K562 (cell line): ENCODE results near the gene ABCG2. TPM values are rescaled to one million over a fixed set of nuclear protein-coding genes. Genes with fewer than 3 reads are reported as not detected.

ENCODE experiments used
- ATAC-seq: fragments of 200-7000 bp; cut with Tn5 transposase; 3 replicates; pipeline ENCODE4 v1.9.1; 2020; ENCODE audit warnings: moderate library complexity
- Bru-seq: library from RNA; stranded (reverse); fragments of 400-500 nt; gene quantifications from one replicate; lab custom pipeline; 2021; lab: Mats Ljungman, UMichigan
- BruChase-seq, 2 experiments: library from RNA; stranded (reverse); fragments of 400-500 nt; gene quantifications; one replicate each; lab custom pipeline; 2021; lab: Mats Ljungman, UMichigan
- BruUV-seq: library from RNA; stranded (reverse); fragments of 400-500 nt; replicated peaks from 2 replicates; lab custom pipeline; 2021; lab: Mats Ljungman, UMichigan
- CTCF ChIA-PET: fragments of 300-600 bp; formaldehyde crosslinking; extraction: SDS; loops from one replicate; lab custom pipeline; 2021; ENCODE audit warnings: low intra/inter-chr PET ratio; lab: Yijun Ruan, JAX
- POLR2A ChIA-PET: fragments of 300-600, 350-650 bp; sonication (Branson Sonifier 250); formaldehyde crosslinking; extraction: SDS; loops from one replicate; lab custom pipeline; 2021; ENCODE audit warnings: antibody characterized with exemption, inconsistent platforms; lab: Yijun Ruan, JAX
- DNase-seq, 4 experiments: peaks; one replicate each; pipeline versions ENCODE4 v3.0.0 to v3.0.0-alpha.2; 2011 to 2018; ENCODE audit warnings: low spot score in 3 of 4, mixed read lengths in 3 of 4; ENCODE audit errors: extremely low read depth in 1 of 4
- FAIRE-seq: peaks from 2 replicates; lab custom pipeline; 2011; peaks lifted over from hg19 to GRCh38; lab: Jason Lieb, UNC
- H2AFZ ChIP-seq: 2 replicates; pipeline ENCODE4 v1.6.0; 2011; ENCODE audit warnings: low read depth, low read length, control low read depth, inconsistent platforms
- H3K27ac ChIP-seq: fragments of 200-600 bp; 3 replicates; pipeline ENCODE4 v1.8.0; 2011; ENCODE audit warnings: low read depth, mild to moderate bottlenecking, control low read depth, inconsistent platforms, low read length, moderate library complexity, mixed read lengths; ENCODE audit errors: extremely low read depth
- H3K27me3 ChIP-seq, 2 experiments: fragments of 300-600 bp in 1 of 2; 2 replicates in 1 of 2; 3 replicates in 1 of 2; pipeline versions ENCODE4 v1.6.0 to v1.8.0; 2011; ENCODE audit warnings: inconsistent platforms in 2 of 2, low read length in 2 of 2, mild to moderate bottlenecking in 1 of 2, mixed read lengths in 1 of 2, moderate library complexity in 1 of 2; ENCODE audit not compliant: control insufficient read depth in 2 of 2, insufficient read depth in 2 of 2
- H3K36me3 ChIP-seq: fragments of 300-600 bp; 3 replicates; pipeline ENCODE4 v1.8.0; 2011; ENCODE audit warnings: mild to moderate bottlenecking, low read length, inconsistent platforms; ENCODE audit not compliant: control insufficient read depth, insufficient read depth
- H3K4me1 ChIP-seq, 2 experiments: fragments of 200-600 bp in 1 of 2; replicated peaks in 1 of 2; 2 replicates in 1 of 2; 3 replicates in 1 of 2; pipeline versions ENCODE4 v1.5.1 to v1.8.0; 2011; ENCODE audit warnings: inconsistent platforms in 2 of 2, low read length in 2 of 2, mild to moderate bottlenecking in 1 of 2, mixed read lengths in 1 of 2, moderate library complexity in 1 of 2; ENCODE audit not compliant: control insufficient read depth in 2 of 2, insufficient read depth in 2 of 2
- H3K4me2 ChIP-seq: 2 replicates; pipeline ENCODE4 v1.6.1; 2011; ENCODE audit warnings: low read length, control low read depth, inconsistent platforms, mixed read lengths; ENCODE audit not compliant: insufficient read depth
- H3K4me3 ChIP-seq: fragments of 200-600 bp; sonication (generic), shearing (Covaris generic); 2 replicates; pipeline ENCODE4 v1.5.1; 2016; ENCODE audit warnings: control low read depth, inconsistent platforms
- H3K79me2 ChIP-seq: fragments of 200-600 bp; 3 replicates; pipeline ENCODE4 v1.8.0; 2011; ENCODE audit warnings: low read length, inconsistent platforms; ENCODE audit not compliant: control insufficient read depth, insufficient read depth
- H3K9ac ChIP-seq, 2 experiments: 2 replicates each; pipeline versions ENCODE4 v1.6.0 to v1.6.1; 2011; ENCODE audit warnings: low read depth in 2 of 2, low read length in 2 of 2, control low read depth in 1 of 2, inconsistent platforms in 1 of 2, mild to moderate bottlenecking in 1 of 2, mixed read lengths in 1 of 2; ENCODE audit not compliant: insufficient read depth in 1 of 2
- H3K9me1 ChIP-seq: one replicate; pipeline ENCODE4 v1.6.0; 2011; ENCODE audit warnings: inconsistent platforms, mild to moderate bottlenecking, low read length, moderate library complexity; ENCODE audit not compliant: control insufficient read depth, insufficient read depth
- H3K9me3 ChIP-seq: replicated peaks from 2 replicates; pipeline ENCODE4 v1.5.1; 2011; ENCODE audit warnings: low read depth, low read length, inconsistent platforms; ENCODE audit not compliant: control insufficient read depth, insufficient read depth
- H4K20me1 ChIP-seq: replicated peaks from 2 replicates; pipeline ENCODE4 v1.6.1; 2011; ENCODE audit warnings: low read length, inconsistent platforms, mixed read lengths; ENCODE audit not compliant: control insufficient read depth, insufficient read depth
- ARID2 ChIP-seq: fragments of 450-650 bp; IDR thresholded peaks from 2 replicates; pipeline ENCODE4 v1.6.1; 2017; ENCODE audit warnings: antibody characterized with exemption, mild to moderate bottlenecking
- BRF1 ChIP-seq: IDR thresholded peaks from 3 replicates; pipeline ENCODE4 v1.6.1; 2011; ENCODE audit warnings: borderline replicate concordance, mild to moderate bottlenecking; ENCODE audit not compliant: insufficient read length; ENCODE audit errors: extremely low read depth
- CBFA2T2 ChIP-seq: fragments of 450-650 bp; conservative IDR thresholded peaks from 2 replicates; pipeline ENCODE4 v1.6.1; 2017; ENCODE audit warnings: mild to moderate bottlenecking
- ERF ChIP-seq: fragments of 450-650 bp; formaldehyde crosslinking; IDR thresholded peaks from 2 replicates; pipeline ENCODE4 v1.4.0; 2020; ENCODE audit warnings: mild to moderate bottlenecking, mixed read lengths
- MTA1 ChIP-seq: fragments of 450-650 bp; IDR thresholded peaks from 2 replicates; pipeline ENCODE4 v1.6.1; 2017; ENCODE audit warnings: borderline replicate concordance
- NCOR1 ChIP-seq: fragments of 450-650 bp; IDR thresholded peaks from 2 replicates; pipeline ENCODE4 v1.6.1; 2016; ENCODE audit warnings: mild to moderate bottlenecking, moderate library complexity
- SAFB ChIP-seq: fragments of 200-400 bp; formaldehyde crosslinking; IDR thresholded peaks from 2 replicates; pipeline ENCODE4 v1.6.1; 2017; ENCODE audit warnings: low read depth, low read length, borderline replicate concordance
- SMARCA4 ChIP-seq: fragments of 450-650 bp; IDR thresholded peaks from 2 replicates; pipeline ENCODE4 v1.6.1; 2016
- ZNF175 ChIP-seq: fragments of 200-800 bp; sonication (Bioruptor generic); IDR thresholded peaks from 2 replicates; pipeline ENCODE4 v1.6.1; 2016; ENCODE audit warnings: low read depth, mild to moderate bottlenecking, missing genetic modification characterization, missing compliant biosample characterization
- ZNF699 ChIP-seq: fragments of 250-450 bp; sonication (Bioruptor Pico); IDR thresholded peaks from 2 replicates; pipeline ENCODE4 v1.8.0; 2021; ENCODE audit warnings: mild to moderate bottlenecking, moderate library complexity; ENCODE audit not compliant: insufficient replicate concordance
- WGBS: fragments of 100-300 bp; shearing (Covaris generic); methylation state at CpG from one replicate; pipeline ENCODE4 v1.1.6; 2016; ENCODE audit warnings: low coverage, mixed read lengths; ENCODE audit not compliant: insufficient coverage; ENCODE audit errors: missing lambda C conversion rate; 5-methylcytosine and 5-hydroxymethylcytosine counted together
- in situ Hi-C: fragments of 300-500 bp; cut with MboI; formaldehyde crosslinking; loops from 4 replicates; pipeline ENCODE4 v1.15.0; 2018; ENCODE audit warnings: inconsistent platforms, mixed read lengths
- intact Hi-C: fragments of 100-400 bp; cut with micrococcal nuclease; formaldehyde crosslinking; loops from 2 replicates; pipeline ENCODE4 v1.14.2; 2022
- long read RNA-seq, 3 experiments: library from polyadenylated mRNA in 2 of 3; library from RNA in 1 of 3; unstranded in 2 of 3; stranded (forward) in 1 of 3; transcript quantifications; one replicate each; pipeline ENCODE4 v2.0.0, GENCODE V29; 2019 to 2022
- polyA minus RNA-seq, 3 experiments: library from RNA; depleted of rRNA, polyadenylated mRNA; stranded (reverse); fragments of >200 nt; gene quantifications; 2 replicates each; pipeline ENCODE4 v1.2.3, GENCODE V29; 2011
- polyA plus RNA-seq, 8 experiments: library from polyadenylated mRNA; depleted of rRNA in 4 of 8; stranded (reverse) in 5 of 8; unstranded in 3 of 8; fragments of >200 nt; fragmentation: Nextera tagmentation in 2 of 8; fragmentation: Illumina TruSeq in 1 of 8; extraction: Ambion mirVana in 2 of 8; extraction: Trizol in 1 of 8; gene quantifications; 2 replicates each; pipeline versions ENCODE4 v1.2.1 to v1.2.3, GENCODE V29; 2011 to 2014; ENCODE audit warnings: inconsistent platforms in 1 of 8, missing spikeins in 1 of 8
- total RNA-seq, 7 experiments: library from RNA; depleted of rRNA in 6 of 7; stranded (reverse); fragments of >200 nt in 6 of 7; fragmentation: Illumina TruSeq in 2 of 7; extraction: Trizol in 2 of 7; gene quantifications; 2 replicates each; pipeline versions ENCODE4 v1.2.1 to v1.2.3, GENCODE V29; 2011 to 2021; ENCODE audit warnings: low replicate concordance in 1 of 7
- TF ChIP-seq, protein P1 (sequence below): fragments of 250-450 bp; sonication (Bioruptor Pico); IDR thresholded peaks from 2 replicates; pipeline ENCODE4 v1.5.0; 2020; ENCODE audit warnings: mild to moderate bottlenecking
- TF ChIP-seq, protein P2 (sequence below), 3 experiments: fragments of 200-800 bp in 1 of 3; fragments of 250-450 bp in 1 of 3; fragments of 450-650 bp in 1 of 3; sonication (Bioruptor Pico) in 1 of 3; sonication (Bioruptor generic) in 1 of 3; formaldehyde crosslinking in 1 of 3; IDR thresholded peaks; 2 replicates each; pipeline versions ENCODE4 v1.6.1 to v1.8.0; 2016 to 2022; ENCODE audit warnings: mild to moderate bottlenecking in 2 of 3, missing genetic modification characterization in 2 of 3, missing compliant biosample characterization in 1 of 3, moderate library complexity in 1 of 3

ABCG2 gene
- total RNA-seq (2011; cell fraction: chromatin; rRNA removed; ENCODE audit: low replicate concordance) = 0.39 and 0.67 TPM in 2 replicates
- total RNA-seq (2011; cell fraction: nucleolus; rRNA removed) = 0.33 and 0.39 TPM in 2 replicates
- total RNA-seq (2011; cell fraction: nucleoplasm; rRNA removed) = 0.84 and 1.2 TPM in 2 replicates
- not detected in 2 replicates for total RNA-seq (2014; rRNA removed)
- 0.11 and 0.16 TPM in 2 replicates for total RNA-seq (2014; rRNA removed; fragmentation: Illumina TruSeq; extraction: Trizol)
- total RNA-seq (2015; rRNA removed; fragmentation: Illumina TruSeq; extraction: Trizol) = 0.11 TPM in 1 of 2 replicates, not detected in the other
- 0.04 TPM in 1 of 2 replicates, not detected in the other for total RNA-seq (2021)
- polyA plus RNA-seq (2011; rRNA removed) = 0.01 and 0.36 TPM in 2 replicates
- polyA plus RNA-seq (2011; cell fraction: cytosol; rRNA removed) = 0.03 and 0.33 TPM in 2 replicates
- 0.07 TPM in 1 of 2 replicates, not detected in the other for polyA plus RNA-seq (2011; cell fraction: nucleus; rRNA removed)
- polyA plus RNA-seq (2012) = 0.03 TPM in 2 replicates
- polyA plus RNA-seq (2014; fragmentation: Illumina TruSeq; extraction: Trizol) = 0.01 TPM in 1 of 2 replicates, not detected in the other
- under 1 TPM in 1 of 2 experiments, not detected in 1; 0.03 TPM for polyA plus RNA-seq (2014; fragmentation: Nextera tagmentation; extraction: Ambion mirVana)
- not detected in 2 replicates for polyA plus RNA-seq (2014; rRNA removed)
- 0.15 and 0.46 TPM in 2 replicates for polyA minus RNA-seq (2011; rRNA and poly(A)+ RNA removed)
- polyA minus RNA-seq (2011; cell fraction: cytosol; rRNA and poly(A)+ RNA removed) = 0.29 TPM in 1 of 2 replicates, not detected in the other
- polyA minus RNA-seq (2011; cell fraction: nucleus; rRNA and poly(A)+ RNA removed) = not detected in 2 replicates
- percentile 12 among the genes with signal in this experiment for Bru-seq, nascent RNA
- percentile 20 among the genes with signal in this experiment for BruChase-seq, experiment 1, labeled RNA remaining after a 2-hour chase
- BruChase-seq, experiment 2, labeled RNA remaining after a 6-hour chase = percentile 16 among the genes with signal in this experiment
- long read RNA-seq, experiment 1, full-length matches to known transcripts = 1 of 2 reads
- long read RNA-seq, experiment 1, partial matches to known transcripts = 0 of 2 reads
- long read RNA-seq, experiment 1, other reads (novel, unspliced or antisense) = 1 of 2 reads
- long read RNA-seq, experiment 2 = 0 reads
- long read RNA-seq, experiment 3 = 0 reads

DNA sequence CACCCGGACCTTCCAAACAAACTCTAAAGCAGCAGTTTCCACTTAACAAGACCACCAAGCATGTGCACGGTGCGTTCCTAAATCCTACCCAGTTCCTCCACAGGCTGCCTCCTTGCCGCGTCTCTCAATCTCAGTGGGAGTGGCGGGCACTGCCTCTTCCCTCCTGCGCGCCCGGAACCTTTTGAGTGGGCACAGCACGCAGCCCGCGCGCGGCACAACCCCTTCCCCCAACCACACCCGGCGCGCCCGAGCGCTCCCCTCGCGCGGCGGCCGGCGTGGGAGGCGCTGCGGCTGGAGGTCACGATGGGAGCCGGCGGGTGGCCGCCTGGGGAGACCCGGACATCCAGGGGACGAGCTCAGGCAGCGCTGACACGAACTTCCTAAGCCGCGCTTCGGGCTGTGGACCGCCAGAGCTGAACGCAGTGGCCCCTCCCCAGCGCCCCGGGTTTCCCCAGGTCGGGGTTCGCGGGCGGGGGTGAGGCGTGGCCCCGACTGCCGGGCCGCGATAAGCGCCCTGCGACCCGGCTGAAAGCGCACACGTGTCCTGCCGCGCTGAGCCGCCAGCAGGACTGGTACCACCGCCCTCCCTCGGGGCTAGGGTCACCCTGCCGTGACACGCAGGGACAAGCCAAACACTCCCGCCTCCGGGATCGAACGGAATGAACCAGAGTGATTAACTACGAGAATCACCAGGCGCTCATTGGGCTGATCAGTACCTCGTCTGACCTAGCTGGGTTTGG lies at the start of gene ABCG2:
Gene ABCG2 (minus strand): TSS at position 151 of the 740 bp plus-strand sequence. CDS start 18,644 bp downstream, outside the sequence.
- H3K27ac ChIP-seq = no peak within 1 kb of the TSS
- TF ChIP-seq ZNF699 (CRISPR knock-in tag) = no peak
- no peak for TF ChIP-seq ZNF175
- TF ChIP-seq ERF (CRISPR knock-in tag) = no peak
- TF ChIP-seq MTA1 = no peak
- TF ChIP-seq NCOR1 = peak; percentile 43; the same call in 1 of the 2 replicates
- TF ChIP-seq, protein P1, sequence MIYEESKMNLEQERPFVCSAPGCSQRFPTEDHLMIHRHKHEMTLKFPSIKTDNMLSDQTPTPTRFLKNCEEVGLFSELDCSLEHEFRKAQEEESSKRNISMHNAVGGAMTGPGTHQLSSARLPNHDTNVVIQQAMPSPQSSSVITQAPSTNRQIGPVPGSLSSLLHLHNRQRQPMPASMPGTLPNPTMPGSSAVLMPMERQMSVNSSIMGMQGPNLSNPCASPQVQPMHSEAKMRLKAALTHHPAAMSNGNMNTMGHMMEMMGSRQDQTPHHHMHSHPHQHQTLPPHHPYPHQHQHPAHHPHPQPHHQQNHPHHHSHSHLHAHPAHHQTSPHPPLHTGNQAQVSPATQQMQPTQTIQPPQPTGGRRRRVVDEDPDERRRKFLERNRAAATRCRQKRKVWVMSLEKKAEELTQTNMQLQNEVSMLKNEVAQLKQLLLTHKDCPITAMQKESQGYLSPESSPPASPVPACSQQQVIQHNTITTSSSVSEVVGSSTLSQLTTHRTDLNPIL (CRISPR knock-in tag) = no peak
- TF ChIP-seq ARID2 = no peak
- TF ChIP-seq, protein P2, sequence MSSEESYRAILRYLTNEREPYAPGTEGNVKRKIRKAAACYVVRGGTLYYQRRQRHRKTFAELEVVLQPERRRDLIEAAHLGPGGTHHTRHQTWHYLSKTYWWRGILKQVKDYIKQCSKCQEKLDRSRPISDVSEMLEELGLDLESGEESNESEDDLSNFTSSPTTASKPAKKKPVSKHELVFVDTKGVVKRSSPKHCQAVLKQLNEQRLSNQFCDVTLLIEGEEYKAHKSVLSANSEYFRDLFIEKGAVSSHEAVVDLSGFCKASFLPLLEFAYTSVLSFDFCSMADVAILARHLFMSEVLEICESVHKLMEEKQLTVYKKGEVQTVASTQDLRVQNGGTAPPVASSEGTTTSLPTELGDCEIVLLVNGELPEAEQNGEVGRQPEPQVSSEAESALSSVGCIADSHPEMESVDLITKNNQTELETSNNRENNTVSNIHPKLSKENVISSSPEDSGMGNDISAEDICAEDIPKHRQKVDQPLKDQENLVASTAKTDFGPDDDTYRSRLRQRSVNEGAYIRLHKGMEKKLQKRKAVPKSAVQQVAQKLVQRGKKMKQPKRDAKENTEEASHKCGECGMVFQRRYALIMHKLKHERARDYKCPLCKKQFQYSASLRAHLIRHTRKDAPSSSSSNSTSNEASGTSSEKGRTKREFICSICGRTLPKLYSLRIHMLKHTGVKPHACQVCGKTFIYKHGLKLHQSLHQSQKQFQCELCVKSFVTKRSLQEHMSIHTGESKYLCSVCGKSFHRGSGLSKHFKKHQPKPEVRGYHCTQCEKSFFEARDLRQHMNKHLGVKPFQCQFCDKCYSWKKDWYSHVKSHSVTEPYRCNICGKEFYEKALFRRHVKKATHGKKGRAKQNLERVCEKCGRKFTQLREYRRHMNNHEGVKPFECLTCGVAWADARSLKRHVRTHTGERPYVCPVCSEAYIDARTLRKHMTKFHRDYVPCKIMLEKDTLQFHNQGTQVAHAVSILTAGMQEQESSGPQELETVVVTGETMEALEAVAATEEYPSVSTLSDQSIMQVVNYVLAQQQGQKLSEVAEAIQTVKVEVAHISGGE (CRISPR knock-in tag; IDR thresholded peaks at IDR 0.05) = peak in 1 of 3 experiments; percentile 48; a peak in 1 of 6 replicates
- TF ChIP-seq SAFB = no peak
- peak; percentile 47 for TF ChIP-seq CBFA2T2
- no peak for TF ChIP-seq BRF1
- no peak for TF ChIP-seq SMARCA4

More for the DNA sequence above, at the start of gene ABCG2:
- in situ Hi-C loops (no loop called here), intact Hi-C loops (no loop called here)
- Histone ChIP-seq H3K4me3 (peak within 1 kb of the TSS; percentile 39), H3K27me3 (peaks cover 4 to 16% of the 10 kb centered on the region in 2 experiments; a peak in 2 of 5 replicates), H4K20me1 (no peaks in the 10 kb centered on the region), H3K79me2 (no peaks in the 10 kb centered on the region), H2AFZ (peak within 1 kb of the TSS; percentile 94), H3K4me1 (peaks cover 4 to 11% of the 10 kb centered on the region in 2 experiments; a peak in 3 of 5 replicates), H3K36me3 (no peaks in the 10 kb centered on the region), H3K9me3 (no peaks in the 10 kb centered on the region), H3K9ac (peak within 1 kb of the TSS in 1 of 2 experiments; percentile 90; a peak in 3 of 4 replicates), H3K4me2 (peak within 1 kb of the TSS; percentile 83), H3K9me1 (no peaks in the 10 kb centered on the region)
- FAIRE-seq (no peak), ATAC-seq (peak; percentile 90), DNase-seq (peak; percentile 65 to 77 (median 70))
- no TSS peak for BruUV-seq
- under 1% methylated on average over 65 of the region's 70 CpGs for WGBS
- ChIA-PET POLR2A (interaction anchor here (0.6 kb wide), 1 partner anchor 12 kb away, joined by 3 read pairs; no protein-coding TSS in a partner anchor), CTCF (no interaction called here)
